Measurements from ENCODE around the gene PSMD3.
"Not testable (repeated sequence)": the region's sequence is repeated elsewhere in the genome, so short reads cannot be mapped to it uniquely, and the experiment has no call there.

PSMD3 gene

GRCh38 chr17:39980351-39981206 lies at the start of gene PSMD3:
Gene PSMD3 (plus strand): TSS chr17:39980807. CDS start chr17:39980971, 164 bp downstream.
- DNase-seq (peak; percentile 97 to 99), ATAC-seq (peak; percentile 96)
- H3K27ac Mint-ChIP-seq: peak within 1 kb of the TSS; percentile 99 to 100
- peak within 1 kb of the TSS; percentile 91 to 93 for H3K4me3 Mint-ChIP-seq
- no peaks in the 10 kb centered on the region for H3K9me3 Mint-ChIP-seq
- peaks cover 30% of the 10 kb centered on the region for H3K4me1 Mint-ChIP-seq
- peaks cover 8% of the 10 kb centered on the region for H3K27me3 Mint-ChIP-seq

DNA sequence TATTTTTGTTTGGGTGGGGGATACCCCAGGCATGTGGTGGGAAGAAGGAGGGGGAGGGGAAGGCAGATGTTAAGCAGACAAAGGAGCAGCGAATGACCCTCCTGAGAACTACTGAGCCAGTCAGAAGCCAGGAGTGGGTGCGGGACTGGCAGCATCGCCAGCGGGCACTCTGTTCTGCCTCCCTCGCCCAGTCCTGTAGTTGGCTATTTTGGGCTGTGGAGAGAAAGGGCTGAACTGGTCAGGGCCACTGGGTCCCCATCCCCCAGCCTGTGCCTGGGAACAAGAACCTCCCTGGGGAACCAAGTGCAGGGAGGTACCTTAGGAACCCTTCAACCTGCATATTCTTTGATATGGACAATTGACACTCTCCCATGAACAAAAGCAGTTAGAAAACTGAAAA lies 46.7 kb upstream of the PSMD3 start:
- H3K4me3 Mint-ChIP-seq: no peak overlapping the region
- ATAC-seq: no peak
- H3K4me1 Mint-ChIP-seq: peaks cover 7% of the 10 kb centered on the region
- no peak overlapping the region for H3K27ac Mint-ChIP-seq
- no peaks in the 10 kb centered on the region for H3K9me3 Mint-ChIP-seq
- no peaks in the 10 kb centered on the region for H3K27me3 Mint-ChIP-seq
- DNase-seq: no peak

DNA sequence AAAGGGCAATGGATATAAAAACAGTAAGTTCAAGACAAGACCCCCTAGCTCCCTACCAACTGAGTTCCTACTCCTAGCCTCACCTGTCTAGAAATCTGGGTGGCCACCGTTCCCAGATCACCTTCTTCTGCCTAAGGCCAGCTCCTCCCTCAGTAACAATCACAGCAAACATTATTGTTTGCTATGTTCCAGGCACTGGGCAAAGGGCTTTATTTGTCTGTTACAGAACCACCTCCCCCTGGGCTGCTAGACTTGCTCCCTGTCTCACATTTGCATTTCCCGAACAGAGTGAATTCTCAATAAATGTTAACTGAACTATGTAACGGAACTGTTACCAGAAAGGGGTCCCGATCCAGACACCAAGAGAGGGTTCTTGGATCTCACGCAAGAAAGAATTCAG lies 46.3 kb upstream of the PSMD3 start:
- H3K4me1 Mint-ChIP-seq: peaks cover 5% of the 10 kb centered on the region
- no peak overlapping the region for H3K4me3 Mint-ChIP-seq
- DNase-seq (no peak), ATAC-seq (no peak)
- H3K27me3 Mint-ChIP-seq: no peaks in the 10 kb centered on the region
- peak overlapping the region in 1 of 2 donors; percentile 76 for H3K27ac Mint-ChIP-seq
- H3K9me3 Mint-ChIP-seq: no peaks in the 10 kb centered on the region

GRCh38 chr17:39935909-39936308 lies 44.7 kb upstream of the PSMD3 start:
- no peak overlapping the region for H3K27ac Mint-ChIP-seq
- H3K4me3 Mint-ChIP-seq: no peak overlapping the region
- DNase-seq (no peak), ATAC-seq (no peak)
- H3K4me1 Mint-ChIP-seq: peaks cover 16% of the 10 kb centered on the region
- no peaks in the 10 kb centered on the region for H3K9me3 Mint-ChIP-seq
- H3K27me3 Mint-ChIP-seq: no peaks in the 10 kb centered on the region

GRCh38 chr17:39937447-39937846 lies 43.2 kb upstream of the PSMD3 start:
- Mint-ChIP-seq H3K9me3 (no peaks in the 10 kb centered on the region), H3K27me3 (peaks cover 4% of the 10 kb centered on the region), H3K27ac (no peak overlapping the region), H3K4me3 (no peak overlapping the region), H3K4me1 (peaks cover 16% of the 10 kb centered on the region)
- DNase-seq (no peak), ATAC-seq (no peak)

DNA sequence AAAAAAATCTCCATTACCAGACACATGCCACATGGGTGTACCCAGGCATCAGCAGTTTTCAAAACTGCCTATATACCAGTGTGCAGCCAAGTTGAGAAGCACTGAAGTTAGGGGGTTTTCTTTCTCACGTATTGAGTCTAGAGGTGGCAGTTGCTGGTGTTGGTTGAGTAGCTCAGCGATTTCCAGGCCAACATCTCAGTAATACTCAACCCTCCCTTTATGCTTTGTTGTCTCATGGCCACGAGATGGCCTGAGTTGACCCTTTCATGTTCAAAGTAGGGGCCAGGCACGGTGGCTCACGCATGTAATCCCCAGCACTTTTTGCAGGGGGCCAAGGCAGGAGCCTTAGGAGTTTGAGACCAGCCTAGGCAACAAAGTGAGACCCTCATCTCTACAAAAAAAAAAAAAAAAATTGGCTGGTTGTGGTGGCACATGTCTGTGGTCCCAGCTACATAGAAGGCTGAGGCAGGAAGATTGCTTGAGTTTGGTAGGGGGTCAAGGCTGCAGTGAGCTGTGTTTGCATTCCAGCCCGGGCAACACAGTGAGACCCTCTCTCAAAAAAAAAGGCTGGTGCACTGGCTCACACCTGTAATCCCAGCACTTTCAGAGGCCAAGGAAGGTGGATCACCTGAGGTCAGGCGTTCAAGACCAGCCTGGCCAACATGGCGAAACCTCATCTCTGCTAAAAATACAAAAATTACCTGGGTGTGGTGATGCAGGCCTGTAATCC lies 42.3 kb upstream of the PSMD3 start:
- DNase-seq: no peak
- Mint-ChIP-seq H3K4me1 (peaks cover 16% of the 10 kb centered on the region), H3K27ac (no peak overlapping the region), H3K9me3 (no peaks in the 10 kb centered on the region), H3K27me3 (peaks cover 10% of the 10 kb centered on the region), H3K4me3 (no peak overlapping the region)
- ATAC-seq: no peak

GRCh38 chr17:39939106-39939505 lies 41.5 kb upstream of the PSMD3 start:
- DNase-seq (no peak), ATAC-seq (no peak)
- H3K27ac Mint-ChIP-seq: no peak overlapping the region
- peaks cover 16% of the 10 kb centered on the region for H3K4me1 Mint-ChIP-seq
- H3K27me3 Mint-ChIP-seq: peaks cover 10% of the 10 kb centered on the region
- H3K9me3 Mint-ChIP-seq: no peaks in the 10 kb centered on the region
- no peak overlapping the region for H3K4me3 Mint-ChIP-seq

DNA sequence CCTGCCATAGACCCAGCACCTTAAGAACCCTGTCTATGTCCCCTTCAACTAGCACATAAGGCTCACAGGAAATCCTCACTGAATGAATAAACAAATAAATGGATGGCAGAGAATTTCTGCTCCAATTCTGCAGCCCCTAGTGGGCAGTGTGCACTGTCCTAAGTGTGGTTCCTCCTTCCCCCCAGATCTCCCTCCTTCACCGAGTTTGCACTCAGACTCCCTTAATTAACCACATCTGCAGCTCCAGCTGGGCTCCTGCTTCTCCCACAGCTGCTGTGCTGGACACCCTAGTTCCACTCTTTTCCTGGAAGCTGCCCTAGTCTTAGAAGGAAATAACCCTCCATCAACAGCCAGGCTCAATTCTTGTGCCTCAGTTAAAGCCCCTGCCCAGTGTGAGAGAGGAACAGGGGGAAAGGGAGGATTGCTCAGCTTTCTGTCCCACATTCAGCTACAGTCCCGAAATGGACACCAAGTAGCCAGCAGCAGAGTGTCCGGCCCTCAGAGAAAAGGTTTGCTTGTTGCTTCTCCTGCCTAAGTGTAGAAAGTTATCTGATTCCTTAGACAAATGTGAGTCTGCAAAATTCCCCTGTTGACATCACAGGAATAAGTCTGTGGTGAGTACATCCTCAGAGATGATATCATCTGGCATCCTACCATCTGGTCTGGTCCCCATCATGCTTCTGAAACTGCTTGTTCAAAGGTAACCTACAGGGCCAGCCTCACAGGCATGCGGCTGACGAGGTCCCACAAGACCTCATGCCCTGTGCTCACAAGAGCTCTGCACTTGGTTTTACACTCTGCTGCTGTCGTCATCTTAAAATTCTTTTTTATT lies 40.8 kb upstream of the PSMD3 start:
- H3K27me3 Mint-ChIP-seq: peaks cover 10% of the 10 kb centered on the region

DNA sequence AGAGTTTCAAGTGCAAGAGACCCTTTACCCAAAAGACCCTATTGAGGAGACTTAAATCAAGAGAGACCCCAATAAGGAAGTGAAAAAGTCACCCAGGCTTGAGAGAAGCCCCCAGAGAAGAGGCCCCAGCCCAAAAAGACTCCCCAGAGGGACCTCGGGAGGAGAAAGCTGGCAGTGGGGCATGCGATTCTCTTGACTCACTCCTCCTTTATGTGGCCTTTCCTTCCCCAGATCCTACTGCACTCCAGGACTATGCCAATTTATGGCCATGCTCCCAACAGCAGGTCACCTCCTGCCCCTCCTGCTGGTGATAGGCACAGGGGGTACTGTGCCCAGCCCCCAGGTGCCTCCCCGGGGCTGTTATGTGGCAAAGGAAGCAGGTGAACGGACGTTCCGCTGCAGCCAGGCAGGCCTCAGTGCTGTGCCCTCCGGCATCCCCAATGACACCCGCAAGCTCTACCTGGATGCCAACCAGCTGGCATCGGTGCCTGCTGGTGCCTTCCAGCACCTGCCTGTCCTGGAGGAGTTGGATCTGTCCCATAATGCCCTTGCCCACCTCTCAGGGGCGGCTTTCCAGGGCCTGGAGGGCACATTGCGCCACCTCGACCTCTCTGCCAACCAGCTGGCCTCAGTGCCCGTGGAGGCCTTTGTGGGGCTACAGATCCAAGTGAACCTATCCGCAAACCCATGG lies 36.8 kb upstream of the PSMD3 start:
- H3K4me3 Mint-ChIP-seq: no peak overlapping the region
- H3K27me3 Mint-ChIP-seq: peaks cover 10% of the 10 kb centered on the region
- DNase-seq: no peak
- H3K9me3 Mint-ChIP-seq: no peaks in the 10 kb centered on the region
- ATAC-seq: no peak
- H3K27ac Mint-ChIP-seq: peak overlapping the region in 1 of 2 donors; percentile 35
- H3K4me1 Mint-ChIP-seq: peaks cover 31% of the 10 kb centered on the region

More for the DNA sequence above, 40.8 kb upstream of the PSMD3 start:
- H3K4me1 Mint-ChIP-seq: peaks cover 16% of the 10 kb centered on the region
- peak; percentile 42 to 80 for DNase-seq
- peak overlapping the region; percentile 33 to 72 for H3K27ac Mint-ChIP-seq
- peak; percentile 100 for ATAC-seq
- no peaks in the 10 kb centered on the region for H3K9me3 Mint-ChIP-seq
- peak overlapping the region; percentile 26 to 48 for H3K4me3 Mint-ChIP-seq

DNA sequence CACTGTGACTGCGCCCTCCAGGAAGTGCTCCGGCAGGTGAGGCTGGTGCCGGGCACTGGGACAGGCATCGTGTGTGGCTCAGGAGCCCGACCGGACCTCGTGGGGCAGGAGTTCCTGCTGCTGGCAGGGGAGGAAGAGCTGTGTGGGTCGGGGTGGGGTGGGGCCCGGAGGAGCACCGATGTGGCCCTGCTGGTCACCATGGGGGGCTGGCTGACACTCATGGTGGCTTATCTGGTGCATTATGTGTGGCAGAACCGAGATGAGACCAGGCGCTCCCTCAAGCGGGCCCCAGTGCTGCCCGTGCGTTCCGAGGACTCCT lies 36.3 kb upstream of the PSMD3 start:
- H3K27ac Mint-ChIP-seq: peak overlapping the region in 1 of 2 donors; percentile 35
- DNase-seq: no peak
- no peaks in the 10 kb centered on the region for H3K9me3 Mint-ChIP-seq
- H3K4me3 Mint-ChIP-seq: no peak overlapping the region
- ATAC-seq: no peak
- peaks cover 34% of the 10 kb centered on the region for H3K4me1 Mint-ChIP-seq
- H3K27me3 Mint-ChIP-seq: peaks cover 10% of the 10 kb centered on the region

GRCh38 chr17:39946551-39947330 lies 33.9 kb upstream of the PSMD3 start:
- no peaks in the 10 kb centered on the region for H3K9me3 Mint-ChIP-seq
- no peak overlapping the region for H3K27ac Mint-ChIP-seq
- peaks cover 10% of the 10 kb centered on the region for H3K27me3 Mint-ChIP-seq
- H3K4me3 Mint-ChIP-seq: no peak overlapping the region
- H3K4me1 Mint-ChIP-seq: peaks cover 31% of the 10 kb centered on the region
- no peak for ATAC-seq
- no peak for DNase-seq

GRCh38 chr17:39948489-39948828 lies 32.1 kb upstream of the PSMD3 start:
- H3K4me1 Mint-ChIP-seq: peaks cover 43% of the 10 kb centered on the region
- not testable (repeated sequence) for H3K4me3 Mint-ChIP-seq, H3K27me3 Mint-ChIP-seq, ATAC-seq, DNase-seq, H3K9me3 Mint-ChIP-seq
- H3K27ac Mint-ChIP-seq: peak overlapping the region; percentile 31 to 44

DNA sequence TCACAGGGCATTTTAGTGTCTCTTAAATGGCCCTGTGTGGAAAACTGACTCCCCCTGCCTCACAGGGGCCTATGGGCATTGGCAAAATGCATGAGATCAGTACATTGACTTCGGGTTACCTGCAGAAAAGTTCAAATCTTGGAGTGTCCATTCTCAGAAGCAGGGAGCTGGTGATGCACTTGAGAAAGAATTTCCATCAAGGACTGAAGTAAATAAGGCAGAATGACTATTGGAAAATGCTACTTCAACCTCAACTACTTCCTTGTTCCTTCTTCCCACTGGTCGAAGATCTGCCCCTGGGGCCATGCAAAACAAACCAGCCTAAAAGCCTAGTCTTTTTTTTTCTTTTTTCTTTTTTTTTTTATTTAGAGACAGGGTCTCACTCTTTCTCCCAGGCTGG lies 31.6 kb upstream of the PSMD3 start:
- Mint-ChIP-seq H3K27ac (no peak overlapping the region), H3K9me3 (no peaks in the 10 kb centered on the region), H3K27me3 (no peaks in the 10 kb centered on the region), H3K4me1 (peaks cover 47% of the 10 kb centered on the region), H3K4me3 (no peak overlapping the region)
- DNase-seq (no peak), ATAC-seq (no peak)

- no peaks in the 10 kb centered on the region for H3K9me3 Mint-ChIP-seq
- DNase-seq (no peak), ATAC-seq (no peak)
- H3K27ac Mint-ChIP-seq: no peak overlapping the region
- H3K27me3 Mint-ChIP-seq: no peaks in the 10 kb centered on the region
- peaks cover 47% of the 10 kb centered on the region for H3K4me1 Mint-ChIP-seq
- H3K4me3 Mint-ChIP-seq: no peak overlapping the region
Measured at GRCh38 chr17:39950871-39951348, 29.7 kb upstream of the PSMD3 start.

All from stimulated activated naive CD8-positive, alpha-beta T cell treated with anti-CD3 and anti-CD28 coated beads, Interleukin-15, amount 100 ng/mL, for 72 hours (primary cell).